ENCODE data around the gene SAMD4A.

- TF ChIP-seq CTCF (IDR thresholded peaks at IDR 0.05) (no peak), POLR2A (IDR thresholded peaks at IDR 0.05) (no peak)
These were observed 108.6 kb downstream of the SAMD4A start for GRCh38 chr14:54675236-54676128.

Data from esophagus squamous epithelium (tissue), 4 donors.